Activated CD4-positive, alpha-beta T cell treated with anti-CD3 and anti-CD28 coated beads for 48 hours (primary cell): ENCODE data around the gene BCO1.
A peak's percentile ranks its signal among the peaks of the same experiment; 100 is the strongest.

Experiments used
- DNase-seq: peaks from one replicate; pipeline ENCODE4 v3.0.0-alpha.2; 2020

BCO1 gene

GRCh38 chr16:81277541-81278080 is 39.1 kb downstream of the BCO1 start:
- DNase-seq = no peak

GRCh38 chr16:81278526-81278925 is 40.0 kb downstream of the BCO1 start:
- no peak for DNase-seq

GRCh38 chr16:81279392-81279791 is 40.9 kb downstream of the BCO1 start:
- no peak for DNase-seq

GRCh38 chr16:81280393-81280792 is 41.9 kb downstream of the BCO1 start:
- DNase-seq = no peak

GRCh38 chr16:81283044-81283443 is 44.6 kb downstream of the BCO1 start:
- DNase-seq = no peak

GRCh38 chr16:81284995-81285600 is 46.6 kb downstream of the BCO1 start:
- DNase-seq = no peak

- DNase-seq = no peak
Observed at GRCh38 chr16:81286190-81286589, 47.7 kb downstream of the BCO1 start.

GRCh38 chr16:81291117-81291516 is 52.6 kb downstream of the BCO1 start:
- no peak for DNase-seq

- DNase-seq = no peak
Observed at GRCh38 chr16:81292936-81293335, 54.4 kb downstream of the BCO1 start.

GRCh38 chr16:81293909-81294802 is 55.7 kb downstream of the BCO1 start:
- DNase-seq = no peak

GRCh38 chr16:81296631-81297030 is 58.1 kb downstream of the BCO1 start:
- no peak for DNase-seq

GRCh38 chr16:81307770-81308169 is 69.3 kb downstream of the BCO1 start:
- DNase-seq = peak; percentile 9

GRCh38 chr16:81310045-81310644 is 71.7 kb downstream of the BCO1 start:
- DNase-seq = peak; percentile 12

- DNase-seq = no peak
Observed at GRCh38 chr16:81311762-81312161, 73.3 kb downstream of the BCO1 start.

- DNase-seq = no peak
Observed at GRCh38 chr16:81313701-81314602, 75.5 kb downstream of the BCO1 start.

GRCh38 chr16:81314603-81315270 is 76.2 kb downstream of the BCO1 start, which contains the start of gene GAN:
Gene GAN (plus strand): TSS chr16:81314962. CDS start chr16:81315114, 152 bp downstream.
- DNase-seq = peak; percentile 96

GRCh38 chr16:81315271-81316175 is 77.0 kb downstream of the BCO1 start:
- DNase-seq = peak; percentile 60

GRCh38 chr16:81316176-81316496 is 77.6 kb downstream of the BCO1 start:
- no peak for DNase-seq

GRCh38 chr16:81318711-81319110 is 80.2 kb downstream of the BCO1 start:
- no peak for DNase-seq

GRCh38 chr16:81319221-81319912 is 80.9 kb downstream of the BCO1 start:
- DNase-seq = no peak
